Lung (tissue), 12 donors: ENCODE data around the gene FXYD2. TPM values are rescaled to one million over a fixed set of nuclear protein-coding genes. Genes with fewer than 3 reads are reported as not detected.

Source experiments
- ATAC-seq: fragments of 200-7000 bp; cut with Tn5 transposase; one replicate; pipeline ENCODE4 v1.9.1; 2020; ENCODE audit warnings: moderate number of reproducible peaks; ENCODE audit not compliant: insufficient read depth, low FRiP score
- DNase-seq, 3 donors: peaks; one replicate each; pipeline ENCODE4 v3.0.0-alpha.2; 2013 to 2017
- H3K27ac ChIP-seq, 2 donors: one replicate each; pipeline ENCODE4 v1.5.1; 2013; ENCODE audit warnings: mild to moderate bottlenecking in 2 of 2, moderate library complexity in 2 of 2, control low read depth in 1 of 2, inconsistent platforms in 1 of 2, low read depth in 1 of 2, low read length in 1 of 2
- H3K27me3 ChIP-seq, 3 donors: one replicate each; pipeline ENCODE4 v1.5.1; 2013; ENCODE audit warnings: low read length in 2 of 3; ENCODE audit not compliant: control insufficient read depth in 3 of 3, insufficient read depth in 3 of 3
- H3K36me3 ChIP-seq, 4 donors: one replicate each; pipeline ENCODE4 v1.5.1; 2013; ENCODE audit warnings: low read length in 4 of 4, mild to moderate bottlenecking in 1 of 4, moderate library complexity in 1 of 4; ENCODE audit not compliant: control insufficient read depth in 4 of 4, insufficient read depth in 4 of 4
- H3K4me1 ChIP-seq, 5 donors: one replicate each; pipeline ENCODE4 v1.5.1; 2013; ENCODE audit warnings: low read length in 5 of 5, mild to moderate bottlenecking in 2 of 5, moderate library complexity in 1 of 5; ENCODE audit not compliant: control insufficient read depth in 5 of 5, insufficient read depth in 5 of 5
- H3K4me3 ChIP-seq: one replicate; pipeline ENCODE4 v1.5.1; 2013; ENCODE audit warnings: mild to moderate bottlenecking, control low read depth, moderate library complexity
- H3K9ac ChIP-seq, 2 donors: one replicate each; pipeline ENCODE4 v1.5.1; 2013; ENCODE audit warnings: low read length in 2 of 2, control low read depth in 1 of 2; ENCODE audit not compliant: insufficient read depth in 1 of 2
- H3K9me3 ChIP-seq, 4 donors: one replicate each; pipeline ENCODE4 v1.5.1; 2013; ENCODE audit warnings: low read length in 3 of 4, mild to moderate bottlenecking in 1 of 4, moderate library complexity in 1 of 4; ENCODE audit not compliant: control insufficient read depth in 4 of 4, insufficient read depth in 3 of 4
- WGBS, 2 donors: extraction: QIAGEN DNeasy Blood & Tissue Kit; methylation state at CpG; one replicate each; pipeline ENCODE4 v1.1.7; 2013; 5-methylcytosine and 5-hydroxymethylcytosine counted together
- polyA plus RNA-seq, 2 donors: library from polyadenylated mRNA; stranded (reverse); fragments of 200-250 nt; gene quantifications; one replicate each; pipeline ENCODE4 v1.2.1, GENCODE V29; 2013
- total RNA-seq, 2 donors: library from RNA; depleted of rRNA in 1 of 2; stranded (reverse); fragments of >200 nt in 1 of 2; gene quantifications; one replicate each; pipeline ENCODE4 v1.2.1, GENCODE V29; 2014 to 2021
- TF ChIP-seq, protein P1 (sequence below): IDR thresholded peaks from 2 replicates; pipeline ENCODE4 v1.5.1; 2012; ENCODE audit warnings: mild to moderate bottlenecking; ENCODE audit errors: control extremely low read depth, extremely low read depth
- donor health status: control.
- donor health status: control.
- donor health status: Bipolar disorder and iron deficiency.
- donor health status: healthy.
- donor health status: DM: yes; HTN: yes; CAD: no.

The FXYD2 gene
- total and polyA plus RNA-seq, 4 donors: 1.6 to 6.9 (median 3.7) TPM

DNA sequence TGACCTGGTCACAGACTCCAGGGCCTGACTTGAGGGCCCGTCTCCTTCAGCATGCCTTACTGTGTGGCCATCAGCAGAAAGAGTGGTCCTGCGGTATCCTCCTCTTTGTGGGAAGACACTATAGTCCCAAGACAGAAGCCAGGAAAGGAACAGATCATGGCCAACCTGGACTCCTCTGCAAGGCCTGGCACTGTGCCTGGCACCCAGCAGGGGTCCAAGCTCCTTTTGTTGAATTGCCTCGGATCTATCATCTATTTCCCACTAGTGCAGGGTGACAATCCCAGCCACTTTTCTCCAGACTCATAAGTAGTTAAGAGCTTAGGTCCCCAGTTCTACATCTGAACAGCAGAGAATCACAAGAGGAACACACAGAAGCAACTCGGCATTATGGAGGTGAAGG is 54.5 kb downstream of the FXYD2 start:
- no peak overlapping the region for H3K27ac ChIP-seq
- TF ChIP-seq, protein P1, sequence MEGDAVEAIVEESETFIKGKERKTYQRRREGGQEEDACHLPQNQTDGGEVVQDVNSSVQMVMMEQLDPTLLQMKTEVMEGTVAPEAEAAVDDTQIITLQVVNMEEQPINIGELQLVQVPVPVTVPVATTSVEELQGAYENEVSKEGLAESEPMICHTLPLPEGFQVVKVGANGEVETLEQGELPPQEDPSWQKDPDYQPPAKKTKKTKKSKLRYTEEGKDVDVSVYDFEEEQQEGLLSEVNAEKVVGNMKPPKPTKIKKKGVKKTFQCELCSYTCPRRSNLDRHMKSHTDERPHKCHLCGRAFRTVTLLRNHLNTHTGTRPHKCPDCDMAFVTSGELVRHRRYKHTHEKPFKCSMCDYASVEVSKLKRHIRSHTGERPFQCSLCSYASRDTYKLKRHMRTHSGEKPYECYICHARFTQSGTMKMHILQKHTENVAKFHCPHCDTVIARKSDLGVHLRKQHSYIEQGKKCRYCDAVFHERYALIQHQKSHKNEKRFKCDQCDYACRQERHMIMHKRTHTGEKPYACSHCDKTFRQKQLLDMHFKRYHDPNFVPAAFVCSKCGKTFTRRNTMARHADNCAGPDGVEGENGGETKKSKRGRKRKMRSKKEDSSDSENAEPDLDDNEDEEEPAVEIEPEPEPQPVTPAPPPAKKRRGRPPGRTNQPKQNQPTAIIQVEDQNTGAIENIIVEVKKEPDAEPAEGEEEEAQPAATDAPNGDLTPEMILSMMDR: no peak
- H3K9ac ChIP-seq: no peak overlapping the region
- H3K36me3 ChIP-seq: no peaks in the 10 kb centered on the region
- H3K27me3 ChIP-seq: peaks cover 0 to 3% (median 0%) of the 10 kb centered on the region in 3 donors
- no peak overlapping the region for H3K4me3 ChIP-seq
- WGBS, 2 donors: 89 to 93% methylated on average over 4 of the region's 4 CpGs
- ATAC-seq (no peak), DNase-seq (no peak)
- no peaks in the 10 kb centered on the region for H3K4me1 ChIP-seq
- no peaks in the 10 kb centered on the region for H3K9me3 ChIP-seq

Other genes with a start within 250 kb of the FXYD2 start
- 1 to 10 TPM; 1.4 to 1.5 TPM for gene DSCAML1, start 27.5 kb downstream of the FXYD2 start, total RNA-seq
- under 1 TPM; 0.18 to 0.79 TPM for gene DSCAML1, start 27.5 kb downstream of the FXYD2 start, polyA plus RNA-seq
- gene FXYD6, start 51.9 kb upstream of the FXYD2 start, total RNA-seq: 10 to 100 TPM; 45.7 to 70.0 TPM
- 10 to 100 TPM; 37.0 to 42.0 TPM for gene FXYD6, start 51.9 kb upstream of the FXYD2 start, polyA plus RNA-seq
- 1 to 10 TPM; 9.4 TPM for gene TMPRSS13, start 104.7 kb upstream of the FXYD2 start, total RNA-seq
- 1 to 10 TPM; 5.8 to 9.1 TPM for gene TMPRSS13, start 104.7 kb upstream of the FXYD2 start, polyA plus RNA-seq
- 10 to 100 TPM; 15.4 to 41.1 TPM for gene IL10RA, start 161.7 kb upstream of the FXYD2 start, total RNA-seq
- 10 to 100 TPM in 1 of 2 donors, 1 to 10 TPM in 1; 7.9 to 52.5 TPM for gene IL10RA, start 161.7 kb upstream of the FXYD2 start, polyA plus RNA-seq